Kidney (tissue), 14 donors: ENCODE data around the gene KRT7. TPM values are rescaled to one million over a fixed set of nuclear protein-coding genes. Genes with fewer than 3 reads are reported as not detected.

Experiments
- DNase-seq, 5 donors: peaks; one replicate each; pipeline ENCODE4 v3.0.0-alpha.2; 2013 to 2020
- FAIRE-seq: peaks from 2 replicates; lab custom pipeline; 2012; peaks lifted over from hg19 to GRCh38; lab: Jason Lieb, UNC
- H3K27ac ChIP-seq, 2 donors: one replicate each; pipeline ENCODE4 v1.7.0; 2013; ENCODE audit warnings: low read depth in 2 of 2, low read length in 2 of 2, inconsistent platforms in 1 of 2
- H3K27me3 ChIP-seq: one replicate; pipeline ENCODE4 v1.7.1; 2013; ENCODE audit warnings: low read length, inconsistent platforms; ENCODE audit not compliant: control insufficient read depth, insufficient read depth
- H3K36me3 ChIP-seq, 3 donors: one replicate each; pipeline versions ENCODE4 v1.7.0 to v1.7.1; 2013; ENCODE audit warnings: low read length in 3 of 3, control low read depth in 1 of 3, inconsistent platforms in 1 of 3; ENCODE audit not compliant: insufficient read depth in 3 of 3, control insufficient read depth in 2 of 3
- H3K4me1 ChIP-seq, 3 donors: one replicate each; pipeline versions ENCODE4 v1.7.0 to v1.7.1; 2013; ENCODE audit warnings: low read length in 3 of 3, inconsistent platforms in 1 of 3, low read depth in 1 of 3; ENCODE audit not compliant: control insufficient read depth in 2 of 3, insufficient read depth in 2 of 3
- H3K4me3 ChIP-seq, 3 donors: one replicate each; pipeline versions ENCODE4 v1.7.0 to v1.8.1; 2013; ENCODE audit warnings: low read length in 3 of 3, control low read depth in 1 of 3, inconsistent platforms in 1 of 3
- H3K9ac ChIP-seq, 3 donors: one replicate each; pipeline versions ENCODE4 v1.7.0 to v1.7.1; 2013; ENCODE audit warnings: low read length in 3 of 3, control low read depth in 1 of 3, inconsistent platforms in 1 of 3
- H3K9me3 ChIP-seq, 3 donors: one replicate each; pipeline versions ENCODE4 v1.7.0 to v1.7.1; 2013; ENCODE audit warnings: low read length in 3 of 3, control low read depth in 1 of 3, inconsistent platforms in 1 of 3; ENCODE audit not compliant: control insufficient read depth in 2 of 3, insufficient read depth in 1 of 3
- CTCF ChIP-seq: IDR thresholded peaks from 3 replicates; pipeline ENCODE4 v1.5.1; 2012; ENCODE audit warnings: mild to moderate bottlenecking, moderate library complexity, borderline replicate concordance; ENCODE audit not compliant: insufficient read depth; ENCODE audit errors: extremely low read depth
- intact Hi-C: fragments of 100-400 bp; cut with DNase I; formaldehyde crosslinking; loops from one replicate; pipeline ENCODE4 v1.11.1; 2022
- polyA plus RNA-seq: library from polyadenylated mRNA; stranded (reverse); fragments of 350-450 nt; fragmentation: Illumina TruSeq; extraction: RNeasy Lipid Tissue Mini Kit (QIAGEN cat#74804); gene quantifications from one replicate; pipeline ENCODE4 v1.2.3, GENCODE V29; 2014; ENCODE audit warnings: low read depth, low replicate concordance; ENCODE audit not compliant: insufficient read depth
- total RNA-seq: library from RNA; stranded (reverse); fragmentation: NEBNext Ultra II Directional; extraction: Animal tissue kit (Norgen Biotek cat#: 25700); gene quantifications from one replicate; pipeline ENCODE4 v1.2.1, GENCODE V29; 2021
- donor health status: control.
- donor health status: control.
- donor health status: control.
- donor health status: control.
- donor health status: control.
- donor health status: DM: yes; HTN: yes; CAD: no.
- donor health status: Normal renal cell carcinoma (clear cell type).

Gene KRT7
- total and polyA plus RNA-seq, 2 donors from 2014 or later = 173 to 1,490 TPM

- Histone ChIP-seq H3K9me3 (no peaks in the 10 kb centered on the region), H3K9ac (no peak overlapping the region), H3K27ac (peak overlapping the region in 1 of 2 donors; percentile 32), H3K4me3 (no peak overlapping the region), H3K36me3 (no peaks in the 10 kb centered on the region), H3K4me1 (peaks cover 0 to 26% (median 2%) of the 10 kb centered on the region in 3 donors), H3K27me3 (no peaks in the 10 kb centered on the region)
- TF ChIP-seq CTCF = no peak
- FAIRE-seq = no peak
- peak in 1 of 5 donors; percentile 49 for DNase-seq
- intact Hi-C loops = no loop called here
These were observed 35.4 kb upstream of the KRT7 start for GRCh38 chr12:52197371-52198231.

DNA sequence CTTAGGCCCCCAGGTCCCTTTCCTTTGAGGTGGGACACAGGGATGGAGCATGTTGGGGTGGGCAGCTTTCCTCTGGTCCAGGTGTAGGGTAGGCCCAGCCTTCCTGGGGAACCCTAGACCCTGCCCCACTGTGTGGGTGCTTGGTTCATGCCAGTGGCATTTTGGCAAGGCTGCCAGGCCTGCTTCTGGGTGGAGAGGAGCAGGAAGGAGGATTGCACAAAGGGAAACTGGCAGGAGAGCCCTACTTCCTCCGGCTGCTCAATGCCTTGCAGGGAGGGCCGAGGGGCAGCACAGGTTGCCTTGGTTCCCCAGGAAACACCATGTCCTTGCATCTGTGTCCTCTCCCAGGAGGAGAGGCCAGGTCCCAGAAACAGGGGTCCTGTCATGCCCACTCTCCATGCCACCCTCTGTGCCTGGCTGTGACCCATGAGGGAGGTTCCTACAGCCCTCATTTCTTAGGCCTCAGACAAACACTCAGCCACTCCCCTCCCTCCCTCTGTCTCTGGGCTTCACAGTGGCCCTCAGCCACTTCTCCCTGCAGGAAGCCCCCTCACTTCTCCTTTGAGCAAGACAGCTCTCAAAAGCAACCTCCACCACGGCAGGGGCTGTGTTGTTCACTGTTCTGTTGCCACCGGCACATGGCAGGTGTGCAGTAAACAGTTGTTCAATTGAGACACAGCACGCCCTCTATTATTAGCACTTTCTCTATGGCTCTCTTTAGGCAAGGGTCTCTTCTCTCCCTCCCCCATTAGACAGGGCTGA is 34.4 kb upstream of the KRT7 start:
- Histone ChIP-seq H3K9ac (no peak overlapping the region), H3K36me3 (no peaks in the 10 kb centered on the region), H3K27me3 (no peaks in the 10 kb centered on the region), H3K9me3 (no peaks in the 10 kb centered on the region), H3K4me3 (no peak overlapping the region), H3K27ac (peak overlapping the region in 1 of 2 donors; percentile 32), H3K4me1 (peaks cover 0 to 22% (median 6%) of the 10 kb centered on the region in 3 donors)
- TF ChIP-seq CTCF = no peak
- intact Hi-C loops = no loop called here
- FAIRE-seq (no peak), DNase-seq (peak in 1 of 5 donors; percentile 74)

DNA sequence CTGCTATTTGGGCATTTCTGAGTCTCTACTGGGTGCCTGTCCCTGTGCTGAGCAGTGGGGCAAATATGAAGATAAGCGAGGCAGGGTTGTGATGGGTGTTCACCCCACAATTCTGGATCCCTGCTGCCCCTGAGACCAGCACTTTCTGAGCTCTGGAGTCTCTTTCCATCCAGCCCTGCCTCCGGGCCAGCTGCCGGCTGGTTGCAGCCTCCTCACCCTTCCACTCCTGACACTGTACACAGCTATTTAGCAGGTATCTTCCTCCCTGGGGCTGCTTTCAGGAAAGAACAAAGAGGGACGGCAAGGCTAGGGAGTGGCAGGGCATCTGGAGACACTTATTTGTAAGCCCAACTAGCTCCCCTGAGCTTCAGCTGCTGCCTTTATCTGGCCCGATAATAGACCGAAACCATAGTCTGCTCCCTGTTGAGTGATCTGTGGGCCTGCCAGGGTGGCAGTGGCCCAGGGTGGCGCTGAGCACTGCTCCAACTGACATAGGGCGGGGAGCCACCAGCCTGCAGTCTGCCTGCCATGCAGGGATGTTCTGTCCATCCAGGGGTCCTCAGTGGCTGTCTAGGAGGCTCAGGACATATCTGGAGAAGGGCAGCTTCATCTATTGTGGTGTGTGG is 33.6 kb upstream of the KRT7 start:
- Histone ChIP-seq H3K27me3 (no peaks in the 10 kb centered on the region), H3K9ac (no peak overlapping the region), H3K9me3 (no peaks in the 10 kb centered on the region), H3K4me1 (peaks cover 0 to 19% (median 6%) of the 10 kb centered on the region in 3 donors), H3K4me3 (no peak overlapping the region), H3K27ac (no peak overlapping the region), H3K36me3 (no peaks in the 10 kb centered on the region)
- intact Hi-C loops = no loop called here
- FAIRE-seq (no peak), DNase-seq (peak in 1 of 5 donors; percentile 22)
- no peak for TF ChIP-seq CTCF
